OCI-LY7 (cell line): ENCODE data around the gene GREM2.

ENCODE experiments used
- CTCF ChIP-seq: fragments of 200-600 bp; sonication (generic); conservative IDR thresholded peaks from 2 replicates; pipeline ENCODE4 v1.5.1; 2014; ENCODE audit warnings: mild to moderate bottlenecking, antibody characterized with exemption, low read length, moderate library complexity, mixed read lengths
- EZH2phosphoT487 ChIP-seq: fragments of 200-600 bp; sonication (generic); IDR thresholded peaks from 2 replicates; pipeline ENCODE4 v1.6.1; 2018; ENCODE audit warnings: low read depth, borderline replicate concordance, mild to moderate bottlenecking, mixed run types, antibody characterized with exemption, low read length, moderate library complexity, mixed read lengths

DNA sequence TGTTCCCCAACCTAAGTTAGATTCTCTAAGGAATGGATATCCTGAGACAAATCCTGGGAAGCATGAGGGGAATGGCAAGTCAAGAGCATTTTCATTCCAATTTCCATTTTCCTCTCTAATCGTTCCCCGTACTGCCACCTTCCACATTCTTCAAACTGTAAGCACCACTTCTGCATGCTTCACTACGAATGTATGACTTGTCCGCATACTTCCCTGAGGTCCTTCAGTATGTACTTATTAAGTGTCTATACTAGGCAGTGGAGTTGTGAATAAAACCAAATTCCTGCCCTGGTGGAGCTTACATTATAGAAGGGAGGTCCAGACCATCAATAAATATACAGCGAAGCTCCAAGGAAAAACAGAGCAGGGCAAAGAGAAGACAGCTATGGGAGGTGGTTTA, 154.8 kb downstream of the GREM2 start:
- TF ChIP-seq CTCF = no peak
- no peak for TF ChIP-seq EZH2phosphoT487
